IMR-90 (cell line): ENCODE measurements around the gene RPS28. TPM values are rescaled to one million over a fixed set of nuclear protein-coding genes. Genes with fewer than 3 reads are reported as not detected.

ENCODE experiments used
- ATAC-seq: fragments of 200-7000 bp; cut with Tn5 transposase; 2 replicates; pipeline ENCODE4 v1.9.1; 2020; ENCODE audit warnings: low read depth, mild to moderate bottlenecking, moderate library complexity
- BruUV-seq: library from RNA; stranded (reverse); fragments of 400-500 nt; replicated peaks from 2 replicates; lab custom pipeline; 2021; lab: Mats Ljungman, UMichigan
- CTCF ChIA-PET: fragments of 300-600 bp; formaldehyde crosslinking; extraction: SDS; loops from one replicate; lab custom pipeline; 2021; ENCODE audit warnings: antibody characterized with exemption; lab: Yijun Ruan, JAX
- POLR2A ChIA-PET: fragments of 300-600 bp; sonication (Branson Sonifier 250); formaldehyde crosslinking; loops from one replicate; lab custom pipeline; 2022; ENCODE audit warnings: antibody characterized with exemption; ENCODE audit not compliant: unreplicated experiment; lab: Charles Lee
- DNase-seq: peaks from one replicate; pipeline ENCODE4 v3.0.0; 2013
- H2AFZ ChIP-seq: replicated peaks from 2 replicates; pipeline ENCODE3; 2013; ENCODE audit warnings: low read length, mild to moderate bottlenecking; ENCODE audit not compliant: poor library complexity
- H2AK5ac ChIP-seq: 2 replicates; pipeline ENCODE4 v1.6.1; 2013; ENCODE audit warnings: low read depth, low read length, inconsistent platforms
- H2AK9ac ChIP-seq: replicated peaks from 2 replicates; pipeline ENCODE3; 2013; ENCODE audit warnings: mild to moderate bottlenecking, low read depth, low read length, moderate library complexity; ENCODE audit not compliant: poor library complexity
- H2BK120ac ChIP-seq: 2 replicates; pipeline ENCODE4 v1.6.1; 2013; ENCODE audit warnings: low read depth, low read length, inconsistent platforms
- H2BK15ac ChIP-seq: 3 replicates; pipeline ENCODE4 v1.6.1; 2013; ENCODE audit warnings: low read depth, low read length, inconsistent platforms
- H2BK20ac ChIP-seq: 2 replicates; pipeline ENCODE4 v1.6.1; 2013; ENCODE audit warnings: low read depth, mild to moderate bottlenecking, inconsistent platforms, low read length, moderate library complexity
- H2BK5ac ChIP-seq: 2 replicates; pipeline ENCODE4 v1.6.1; 2013; ENCODE audit warnings: mild to moderate bottlenecking, low read depth, low read length, inconsistent platforms; ENCODE audit not compliant: poor library complexity, severe bottlenecking
- H3K14ac ChIP-seq: replicated peaks from 2 replicates; pipeline ENCODE4 v1.6.1; 2013; ENCODE audit warnings: low read depth, low read length, inconsistent platforms
- H3K18ac ChIP-seq: 2 replicates; pipeline ENCODE4 v1.6.1; 2013; ENCODE audit warnings: low read depth, low read length, control low read depth
- H3K23ac ChIP-seq: 2 replicates; pipeline ENCODE4 v1.6.1; 2013; ENCODE audit warnings: low read depth, low read length, inconsistent platforms
- H3K27ac ChIP-seq: 2 replicates; pipeline ENCODE4 v1.5.1; 2013; ENCODE audit warnings: mild to moderate bottlenecking, control low read depth, low read length; ENCODE audit not compliant: insufficient read depth
- H3K27me3 ChIP-seq: 2 replicates; pipeline ENCODE4 v1.6.1; 2013; ENCODE audit warnings: low read length; ENCODE audit not compliant: control insufficient read depth, insufficient read depth
- H3K36me3 ChIP-seq: 2 replicates; pipeline ENCODE4 v1.6.1; 2013; ENCODE audit warnings: low read length, mixed read lengths; ENCODE audit not compliant: control insufficient read depth, insufficient read depth
- H3K4ac ChIP-seq: 2 replicates; pipeline ENCODE4 v1.6.1; 2013; ENCODE audit warnings: low read depth, low read length, inconsistent platforms
- H3K4me1 ChIP-seq: 2 replicates; pipeline ENCODE4 v1.6.1; 2013; ENCODE audit warnings: low read length, mixed read lengths; ENCODE audit not compliant: control insufficient read depth, insufficient read depth
- H3K4me2 ChIP-seq: 2 replicates; pipeline ENCODE4 v1.6.1; 2013; ENCODE audit warnings: low read depth, mild to moderate bottlenecking, control low read depth, low read length, moderate library complexity
- H3K4me3 ChIP-seq: 2 replicates; pipeline ENCODE4 v1.5.1; 2013; ENCODE audit warnings: low read depth, mild to moderate bottlenecking, control low read depth, low read length, moderate library complexity; ENCODE audit not compliant: insufficient read depth
- H3K56ac ChIP-seq: 2 replicates; pipeline ENCODE4 v1.6.1; 2013; ENCODE audit warnings: low read length, inconsistent platforms; ENCODE audit not compliant: insufficient read depth; ENCODE audit errors: extremely low read depth
- H3K79me1 ChIP-seq, 2 experiments: 2 replicates each; pipeline ENCODE4 v1.6.1; 2013; ENCODE audit warnings: low read length in 2 of 2, inconsistent platforms in 1 of 2, low read depth in 1 of 2
- H3K9ac ChIP-seq: 2 replicates; pipeline ENCODE4 v1.6.1; 2013; ENCODE audit warnings: low read depth, low read length, control low read depth
- H3K9me1 ChIP-seq: 2 replicates; pipeline ENCODE4 v1.6.1; 2013; ENCODE audit warnings: low read length, inconsistent platforms; ENCODE audit not compliant: insufficient read depth
- H3K9me3 ChIP-seq: 2 replicates; pipeline ENCODE4 v1.6.1; 2013; ENCODE audit warnings: low read length; ENCODE audit not compliant: control insufficient read depth, insufficient read depth
- H4K20me1 ChIP-seq: 2 replicates; pipeline ENCODE4 v1.6.1; 2013; ENCODE audit warnings: low read length, inconsistent platforms; ENCODE audit not compliant: insufficient read depth
- H4K5ac ChIP-seq: 2 replicates; pipeline ENCODE4 v1.6.1; 2013; ENCODE audit warnings: mild to moderate bottlenecking, low read depth, low read length, control low read depth
- H4K8ac ChIP-seq, 2 experiments: 2 replicates each; pipeline ENCODE4 v1.6.1; 2013; ENCODE audit warnings: low read depth in 2 of 2, low read length in 2 of 2, control low read depth in 1 of 2, inconsistent platforms in 1 of 2
- H4K91ac ChIP-seq: 2 replicates; pipeline ENCODE4 v1.6.1; 2013; ENCODE audit warnings: low read depth, low read length, inconsistent platforms; ENCODE audit not compliant: insufficient read depth
- BHLHE40 ChIP-seq: fragments of 150-350 bp; IDR thresholded peaks from 2 replicates; pipeline ENCODE4 v1.6.1; 2016; ENCODE audit warnings: mild to moderate bottlenecking, low read depth, low read length
- FOS ChIP-seq: fragments of 150-350 bp; IDR thresholded peaks from 2 replicates; pipeline ENCODE4 v1.6.1; 2016; ENCODE audit warnings: low read depth, low read length
- MAZ ChIP-seq: IDR thresholded peaks from 2 replicates; pipeline ENCODE4 v1.6.1; 2012; ENCODE audit warnings: low read depth, mild to moderate bottlenecking, low read length, improper control_type of control experiment, moderate library complexity, borderline replicate concordance
- NFE2L2 ChIP-seq: fragments of 150-350 bp; IDR thresholded peaks from 2 replicates; pipeline ENCODE4 v1.6.1; 2016; ENCODE audit warnings: low read depth, mild to moderate bottlenecking, low read length
- RAD21 ChIP-seq: IDR thresholded peaks from 2 replicates; pipeline ENCODE4 v1.6.1; 2012; ENCODE audit warnings: low read length, improper control_type of control experiment
- RCOR1 ChIP-seq: IDR thresholded peaks from 2 replicates; pipeline ENCODE4 v1.6.1; 2012; ENCODE audit warnings: mild to moderate bottlenecking, low read length, improper control_type of control experiment; ENCODE audit not compliant: insufficient replicate concordance
- WGBS, 2 experiments: methylation state at CpG; one replicate each; pipeline versions ENCODE4 v1.1.5 to v1.1.7; 2013; ENCODE audit warnings: missing lambda C conversion rate in 2 of 2; ENCODE audit not compliant: insufficient read length in 1 of 2; ENCODE audit errors: extremely low coverage in 2 of 2; 5-methylcytosine and 5-hydroxymethylcytosine counted together
- dilution Hi-C: fragments of 300-500 bp; cut with HindIII; formaldehyde crosslinking; loops from one replicate; pipeline ENCODE4 v1.14.3; 2018; ENCODE audit warnings: low sequenced_read_pairs; ENCODE audit not compliant: unreplicated experiment
- in situ Hi-C: fragments of 300-500 bp; cut with MboI; formaldehyde crosslinking; loops from 3 replicates; pipeline ENCODE4 v1.14.3; 2019; ENCODE audit warnings: low sequenced_read_pairs, inconsistent platforms, mixed read lengths
- intact Hi-C: fragments of 100-400 bp; cut with micrococcal nuclease; formaldehyde crosslinking; loops from 2 replicates; pipeline ENCODE4 v1.10.0; 2022
- polyA plus RNA-seq, 3 experiments: library from polyadenylated mRNA; depleted of rRNA; stranded (reverse); fragments of >200 nt; gene quantifications; 2 replicates each; pipeline ENCODE4 v1.2.3, GENCODE V29; 2012; ENCODE audit warnings: low replicate concordance in 1 of 3
- total RNA-seq: library from RNA; depleted of rRNA; stranded (reverse); fragments of >200 nt; gene quantifications from 2 replicates; pipeline ENCODE4 v1.2.3, GENCODE V29; 2012
- TF ChIP-seq, protein P1 (sequence below): conservative IDR thresholded peaks from 2 replicates; pipeline ENCODE4 v1.5.1; 2012; ENCODE audit warnings: mild to moderate bottlenecking, low read depth, low read length, improper control_type of control experiment

The RPS28 gene
- total and polyA plus RNA-seq, 2 of the 4 experiments (the other 2 are of a cell fraction), result 143 to 643 TPM

DNA sequence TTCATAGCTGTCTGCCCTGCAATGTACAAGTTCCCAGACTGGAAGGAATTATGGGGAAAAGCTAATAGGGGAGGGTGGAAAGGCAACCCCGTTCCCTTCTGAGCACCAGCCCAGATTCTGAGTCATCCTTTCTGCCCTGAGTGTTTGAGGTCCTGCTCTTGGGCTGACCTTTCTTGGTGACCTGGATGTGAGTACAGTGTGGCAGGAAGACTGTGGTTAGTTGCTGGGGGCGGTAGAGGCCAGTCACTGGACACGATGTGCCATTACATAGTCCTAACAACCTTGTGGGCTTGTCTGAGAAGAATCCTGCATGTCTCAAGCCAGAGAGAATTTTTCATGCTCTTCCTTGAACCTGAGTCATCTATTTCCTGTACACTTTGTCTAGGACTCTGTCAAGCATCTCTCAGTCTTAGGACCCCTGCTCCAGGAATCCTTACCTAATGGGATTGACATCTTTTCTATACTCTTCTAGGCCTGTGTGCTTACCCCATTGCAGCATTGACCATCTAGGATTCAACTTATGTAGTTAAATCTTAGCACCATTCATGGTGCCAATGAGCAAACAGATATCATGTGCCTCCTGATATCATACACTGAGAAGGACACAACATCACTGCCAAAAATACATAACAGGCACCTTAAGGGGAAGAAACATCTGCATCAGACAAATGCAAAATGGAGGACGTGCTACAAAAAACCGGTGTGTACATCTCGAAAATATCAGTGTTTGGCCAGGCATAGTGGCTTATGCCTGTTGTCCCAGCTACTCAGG, 34.5 kb downstream of the RPS28 start:
- no TSS peak for BruUV-seq
- peaks cover 3% of the 10 kb centered on the region for H3K9me3 ChIP-seq
- intact Hi-C loops, result loop anchor here (2.0 kb wide), 2 partner anchors 113 to 223 kb away; no protein-coding TSS in a partner anchor
- in situ Hi-C loops, result loop anchor here (5.0 kb wide), 1 partner anchor 41 kb away; no protein-coding TSS in a partner anchor
- peak overlapping the region; percentile 78 for H2AK5ac ChIP-seq
- peak overlapping the region; percentile 86 for H2BK20ac ChIP-seq
- H3K14ac ChIP-seq, result peak overlapping the region; percentile 10; the same call in 1 of the 2 replicates
- H2AFZ ChIP-seq, result peak overlapping the region; percentile 79
- peak overlapping the region; percentile 46; the same call in 2 of the 3 replicates for H2BK15ac ChIP-seq
- H3K9me1 ChIP-seq, result 0 out of 2 replicates have a peak, but pooled peaks cover 5% of the 10 kb centered on the region
- CTCF ChIA-PET, result interaction anchor here (0.6 to 1.2 kb wide), 3 partner anchors 8 to 335 kb away, joined by 3 to 4 read pairs (median 3); partner anchors contain the start of gene ANGPTL4
- 60% methylated on average over 3 of the region's 6 CpGs; no CpG with 5 or more reads in 1 of the 2 experiments for WGBS, 2 experiments
- H3K4me2 ChIP-seq, result no peak overlapping the region
- H4K8ac ChIP-seq, result peak overlapping the region; percentile 5 to 41; a peak in 3 of 4 replicates
- H3K9ac ChIP-seq, result no peak overlapping the region
- H4K20me1 ChIP-seq, result peaks cover 6% of the 10 kb centered on the region; the same call in 1 of the 2 replicates
- H3K4ac ChIP-seq, result peak overlapping the region; percentile 36; the same call in 1 of the 2 replicates
- H3K79me1 ChIP-seq, result no peaks in the 10 kb centered on the region; a peak in 1 of 4 replicates
- ATAC-seq (peak; percentile 90), DNase-seq (peak; percentile 98)
- no peak overlapping the region for H3K4me3 ChIP-seq
- TF ChIP-seq RCOR1 (no peak), FOS (peak; percentile 93), MAZ (peak; percentile 57; the same call in 1 of the 2 replicates), NFE2L2 (0 out of 2 replicates have a peak, but pooled peaks have one; percentile 22), RAD21 (peak; percentile 18), BHLHE40 (peak; percentile 69)
- TF ChIP-seq, protein P1, sequence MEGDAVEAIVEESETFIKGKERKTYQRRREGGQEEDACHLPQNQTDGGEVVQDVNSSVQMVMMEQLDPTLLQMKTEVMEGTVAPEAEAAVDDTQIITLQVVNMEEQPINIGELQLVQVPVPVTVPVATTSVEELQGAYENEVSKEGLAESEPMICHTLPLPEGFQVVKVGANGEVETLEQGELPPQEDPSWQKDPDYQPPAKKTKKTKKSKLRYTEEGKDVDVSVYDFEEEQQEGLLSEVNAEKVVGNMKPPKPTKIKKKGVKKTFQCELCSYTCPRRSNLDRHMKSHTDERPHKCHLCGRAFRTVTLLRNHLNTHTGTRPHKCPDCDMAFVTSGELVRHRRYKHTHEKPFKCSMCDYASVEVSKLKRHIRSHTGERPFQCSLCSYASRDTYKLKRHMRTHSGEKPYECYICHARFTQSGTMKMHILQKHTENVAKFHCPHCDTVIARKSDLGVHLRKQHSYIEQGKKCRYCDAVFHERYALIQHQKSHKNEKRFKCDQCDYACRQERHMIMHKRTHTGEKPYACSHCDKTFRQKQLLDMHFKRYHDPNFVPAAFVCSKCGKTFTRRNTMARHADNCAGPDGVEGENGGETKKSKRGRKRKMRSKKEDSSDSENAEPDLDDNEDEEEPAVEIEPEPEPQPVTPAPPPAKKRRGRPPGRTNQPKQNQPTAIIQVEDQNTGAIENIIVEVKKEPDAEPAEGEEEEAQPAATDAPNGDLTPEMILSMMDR, result no peak
- H3K27me3 ChIP-seq, result no peaks in the 10 kb centered on the region
- POLR2A ChIA-PET, result no interaction called here
- H2AK9ac ChIP-seq, result no peak overlapping the region
- peak overlapping the region; percentile 6; the same call in 1 of the 2 replicates for H4K91ac ChIP-seq
- peak overlapping the region; percentile 56 for H2BK5ac ChIP-seq
- peak overlapping the region; percentile 50; the same call in 1 of the 2 replicates for H2BK120ac ChIP-seq
- no peak overlapping the region for H4K5ac ChIP-seq
- H3K56ac ChIP-seq, result peak overlapping the region; percentile 3; the same call in 1 of the 2 replicates
- H3K27ac ChIP-seq, result no peak overlapping the region; the same call in 1 of the 2 replicates
- dilution Hi-C loops, result no loop called here
- no peaks in the 10 kb centered on the region for H3K4me1 ChIP-seq
- no peak overlapping the region for H3K18ac ChIP-seq
- H3K36me3 ChIP-seq, result no peaks in the 10 kb centered on the region
- H3K23ac ChIP-seq, result no peak overlapping the region
